ENCODE results near the gene MATN4.
"Not testable (repeated sequence)": the region's sequence is repeated elsewhere in the genome, so short reads cannot be mapped to it uniquely, and the experiment has no call there.

MATN4 gene

GRCh38 chr20:45308117-45308778 lies at the start of gene MATN4:
MATN4 (minus strand) TSS chr20:45308299; CDS start chr20:45305582, 2,717 bp downstream.
- Histone ChIP-seq H3K27ac (peak within 1 kb of the TSS in 1 of 21 experiments; percentile 30), H3K4me3 (no peak within 1 kb of the TSS)

DNA sequence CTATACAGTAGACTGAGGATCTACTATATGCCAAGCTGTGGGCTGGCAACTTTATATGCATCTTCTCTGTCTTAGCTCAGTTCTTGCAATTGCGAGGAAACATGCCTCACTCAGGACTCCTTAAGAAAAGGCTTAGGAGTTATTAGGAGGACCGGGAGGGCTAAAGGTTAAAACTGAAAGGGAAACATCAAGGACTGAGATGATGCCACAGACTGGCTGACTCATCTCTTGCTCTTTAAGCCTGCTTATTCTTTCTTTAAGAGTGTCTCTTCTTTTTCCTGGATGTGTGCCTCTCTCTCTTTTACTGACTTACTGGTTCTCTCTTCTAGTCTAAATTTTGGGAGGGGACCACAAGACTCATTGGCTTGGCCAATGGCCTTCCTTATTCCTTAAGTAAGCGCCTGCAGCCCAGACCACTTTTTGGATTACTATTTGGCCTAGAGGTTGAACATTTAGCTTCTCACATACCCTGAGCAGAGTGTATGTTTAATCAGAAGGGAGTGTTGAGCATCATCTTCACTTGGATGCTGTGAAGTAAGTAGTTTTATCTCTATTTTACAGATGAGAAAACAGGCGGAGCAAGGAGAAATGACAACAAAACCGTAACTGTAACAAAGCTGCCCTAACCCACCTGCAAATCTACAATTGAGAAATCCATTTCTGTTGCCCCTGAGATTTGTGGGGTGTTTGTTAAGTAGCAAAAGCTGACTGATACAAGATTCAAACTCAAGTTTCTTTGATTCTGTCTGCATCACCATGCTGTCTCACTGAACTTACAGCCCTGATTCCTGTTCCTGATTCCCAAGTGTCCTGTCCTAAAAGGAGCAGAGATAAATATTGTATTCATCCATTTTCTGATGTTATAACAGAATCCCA lies 47.3 kb upstream of the MATN4 start:
- no peak overlapping the region for H3K4me3 ChIP-seq
- peak overlapping the region in 6 of 21 experiments; percentile 7 to 46 (median 24) for H3K27ac ChIP-seq

- Histone ChIP-seq H3K4me3 (no peak overlapping the region), H3K27ac (peak overlapping the region in 4 of 21 experiments; percentile 7 to 24 (median 18))
These were observed 46.5 kb upstream of the MATN4 start for GRCh38 chr20:45354423-45355208.

GRCh38 chr20:45353746-45354145 lies 45.6 kb upstream of the MATN4 start:
- Histone ChIP-seq H3K4me3 (no peak overlapping the region), H3K27ac (no peak overlapping the region)

DNA sequence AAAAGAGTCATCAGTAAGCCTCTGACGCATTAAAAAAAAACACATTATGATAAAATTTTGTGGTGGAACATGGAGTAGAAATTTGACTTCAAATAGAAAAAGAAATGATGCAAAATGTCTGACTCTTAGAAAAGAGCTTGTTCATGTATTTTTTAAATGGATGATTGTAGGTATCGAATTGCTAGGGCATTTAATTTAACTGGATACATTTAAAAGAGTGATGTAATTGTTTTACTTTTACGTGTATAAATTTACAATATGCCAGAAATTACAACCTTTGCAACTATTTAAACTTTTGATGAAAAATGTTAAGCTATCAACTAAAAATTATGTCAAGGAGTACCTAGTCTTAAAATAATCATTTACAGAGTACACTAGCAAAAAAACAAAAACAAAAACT lies 44.6 kb upstream of the MATN4 start:
- Histone ChIP-seq H3K27ac (no peak overlapping the region), H3K4me3 (no peak overlapping the region)

GRCh38 chr20:45350795-45351194 lies 42.7 kb upstream of the MATN4 start:
- H3K4me3 ChIP-seq, H3K27ac ChIP-seq: not testable (repeated sequence)

GRCh38 chr20:45350217-45350616 lies 42.1 kb upstream of the MATN4 start:
- Histone ChIP-seq H3K27ac (no peak overlapping the region), H3K4me3 (no peak overlapping the region)

DNA sequence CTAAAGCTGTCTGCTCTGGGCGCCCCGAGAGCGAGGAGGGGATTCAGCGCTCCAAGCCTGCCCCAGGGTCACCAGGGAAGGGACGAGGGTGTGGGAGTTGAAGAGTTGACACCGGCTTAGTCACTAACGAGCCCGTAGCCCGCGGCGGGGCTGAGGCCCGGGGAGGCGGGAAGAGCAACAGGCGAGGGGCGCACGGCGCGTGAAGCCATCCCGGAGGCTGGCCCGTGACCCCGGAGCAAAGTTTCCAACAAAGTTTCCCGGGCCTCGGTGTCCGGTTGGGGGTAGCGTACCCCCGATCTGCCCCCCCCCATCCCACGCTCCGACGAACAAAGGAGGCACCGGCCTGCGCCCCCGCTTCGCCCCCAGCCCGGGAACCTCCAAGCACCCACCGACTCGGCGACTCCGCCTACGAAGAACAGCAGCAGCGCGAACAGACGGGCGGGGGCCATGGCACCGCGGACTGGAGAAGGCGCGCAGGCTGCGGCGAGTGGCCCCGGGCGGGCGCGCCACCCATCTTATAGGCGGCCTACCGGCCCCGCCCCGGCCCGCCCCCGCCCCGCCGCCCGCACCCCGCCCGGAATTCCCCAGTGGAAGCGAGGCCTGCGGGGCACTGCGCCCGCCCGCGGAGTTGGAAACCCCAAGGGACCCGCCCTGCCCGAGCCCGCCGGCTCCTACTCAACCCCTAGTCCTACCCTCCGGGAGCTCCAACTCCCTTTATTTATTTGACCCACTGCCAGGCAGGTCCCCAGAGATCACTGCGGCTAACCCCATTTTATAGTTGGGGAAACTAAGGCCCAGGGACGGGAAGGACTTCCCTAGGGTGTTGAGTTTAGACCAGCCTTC lies 40.1 kb upstream of the MATN4 start, which contains the start of gene SDC4:
TSS of gene SDC4 (minus strand) at position 489 of the 843 bp plus-strand sequence. CDS start at position 449, 40 bp downstream.
- H3K4me3 ChIP-seq, result peak within 1 kb of the TSS; percentile 57 to 83 (median 64)
- peak within 1 kb of the TSS; percentile 71 to 95 (median 90) for H3K27ac ChIP-seq

GRCh38 chr20:45347297-45347935 lies 39.3 kb upstream of the MATN4 start:
- peak overlapping the region; percentile 57 to 83 (median 64) for H3K4me3 ChIP-seq
- peak overlapping the region; percentile 71 to 95 (median 90) for H3K27ac ChIP-seq

DNA sequence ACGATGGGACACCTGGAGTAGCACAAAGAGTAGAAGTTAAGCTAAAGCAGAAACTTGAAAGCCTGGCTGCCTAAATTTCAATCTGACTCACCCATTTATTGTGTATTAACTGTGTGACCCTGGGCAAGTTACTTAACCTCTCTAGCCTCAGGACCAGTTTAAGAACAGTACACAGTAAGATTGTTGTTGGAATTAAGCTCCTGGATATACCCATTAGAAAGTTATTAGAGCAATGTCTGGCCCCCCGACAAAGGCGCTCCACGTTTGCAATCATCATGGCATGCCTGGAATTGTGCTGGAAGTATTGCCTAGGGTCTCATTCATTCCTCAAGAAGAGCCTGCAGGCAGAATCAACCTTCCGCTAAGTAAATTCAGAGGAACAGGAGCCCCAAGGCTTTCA lies 38.8 kb upstream of the MATN4 start:
- Histone ChIP-seq H3K4me3 (peak overlapping the region; percentile 57 to 83 (median 64)), H3K27ac (peak overlapping the region in 16 of 21 experiments; percentile 78 to 95 (median 93))

DNA sequence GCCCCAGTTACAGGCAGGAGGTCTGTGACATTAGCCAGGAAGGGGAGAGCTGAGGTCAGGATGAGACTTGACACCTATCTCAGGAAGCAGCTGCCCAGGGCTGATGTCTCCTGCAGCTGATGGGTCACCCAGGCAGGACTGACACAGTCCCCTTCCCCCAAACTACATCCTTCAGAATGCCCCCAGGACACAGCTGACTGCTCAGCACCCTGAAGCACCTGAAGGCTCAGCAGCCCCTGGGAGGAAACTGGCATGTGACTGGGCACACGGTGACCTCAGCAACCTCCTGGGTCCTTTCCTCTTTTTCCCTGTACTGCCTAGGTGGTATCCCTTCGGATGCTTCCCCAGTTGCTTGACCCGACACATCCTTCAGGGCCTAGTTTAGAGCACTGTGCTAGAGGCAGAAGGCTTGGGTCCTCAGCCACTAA lies 38.2 kb upstream of the MATN4 start:
- peak overlapping the region in 14 of 21 experiments; percentile 5 to 95 (median 93) for H3K27ac ChIP-seq
- peak overlapping the region; percentile 57 to 83 (median 64) for H3K4me3 ChIP-seq

DNA sequence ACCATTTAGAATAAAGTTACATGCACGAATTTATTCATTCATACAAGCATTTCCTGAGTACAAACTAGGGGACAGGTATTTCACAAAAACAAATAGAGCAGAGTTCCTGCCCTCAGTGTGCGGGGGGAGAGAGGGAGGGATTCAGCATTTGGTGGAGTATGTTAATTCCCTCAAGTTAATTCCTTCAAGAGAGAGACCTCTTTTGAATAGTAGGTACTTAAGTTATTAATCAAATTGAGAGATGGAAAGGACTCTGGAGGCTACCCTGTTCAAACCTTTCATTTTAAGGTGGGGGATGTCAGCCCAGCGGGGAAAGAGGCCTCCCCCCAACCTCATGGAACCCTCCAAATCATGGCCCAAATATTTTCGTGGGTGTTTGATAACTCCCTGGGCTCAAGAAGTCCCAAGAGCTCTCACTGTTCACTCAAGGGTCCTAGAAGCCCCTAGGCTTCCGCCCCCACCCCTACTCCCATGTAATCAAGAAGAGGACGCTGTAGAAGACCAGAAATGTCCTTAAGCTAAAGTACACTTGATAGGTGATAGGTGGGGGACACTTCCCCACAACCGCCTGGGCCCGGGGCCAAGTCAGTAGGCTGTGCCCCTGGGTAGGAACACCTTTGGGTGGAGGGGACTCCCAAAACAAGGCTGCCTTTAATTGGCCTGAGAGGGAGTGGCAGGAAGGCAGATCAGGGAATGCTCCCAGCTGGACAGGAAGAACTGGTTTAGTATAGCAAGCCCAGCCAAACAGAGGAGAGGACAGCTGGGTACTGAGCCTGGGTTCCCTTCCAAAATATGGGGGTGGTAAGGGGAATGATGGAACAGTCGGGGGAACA lies 37.2 kb upstream of the MATN4 start:
- peak overlapping the region in 4 of 7 experiments; percentile 3 to 77 (median 60) for H3K4me3 ChIP-seq
- H3K27ac ChIP-seq, result peak overlapping the region in 16 of 21 experiments; percentile 5 to 95 (median 84)

DNA sequence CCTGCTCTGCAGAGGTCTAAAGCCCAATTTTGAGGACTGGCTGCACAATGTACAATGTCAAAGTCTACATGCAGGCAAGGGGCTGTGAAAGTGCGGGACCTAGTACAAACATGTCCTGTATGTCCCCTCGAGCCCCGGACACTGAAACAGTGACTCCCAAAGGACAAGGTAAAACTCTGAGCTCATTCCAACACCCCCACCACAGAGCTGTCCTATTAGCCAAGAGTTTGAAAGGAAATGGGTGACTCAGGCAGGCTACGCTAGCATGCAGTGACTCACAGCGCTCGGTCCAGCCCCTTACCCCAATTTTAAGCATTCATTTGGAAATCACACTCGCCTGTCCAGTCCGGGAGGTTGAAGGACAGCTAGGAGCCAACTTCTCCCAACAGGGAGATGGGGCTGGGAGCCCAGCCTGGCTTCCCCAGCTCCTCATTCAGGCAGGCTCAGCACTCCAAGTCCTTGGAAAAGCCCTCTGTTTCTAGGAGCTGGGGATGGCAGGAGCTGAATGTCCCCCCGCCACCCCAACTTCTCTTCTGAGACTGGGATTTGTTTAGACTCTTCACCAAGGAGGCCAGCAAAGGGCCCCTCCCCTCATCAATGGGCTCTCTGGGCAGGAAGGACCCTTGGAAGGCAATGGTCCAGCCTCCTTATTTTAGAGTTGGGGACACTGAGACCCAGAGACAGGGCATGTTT lies 36.2 kb upstream of the MATN4 start:
- peak overlapping the region in 20 of 21 experiments; percentile 11 to 95 (median 76) for H3K27ac ChIP-seq
- peak overlapping the region in 3 of 7 experiments; percentile 0 to 77 (median 7) for H3K4me3 ChIP-seq

- Histone ChIP-seq H3K4me3 (peak overlapping the region in 2 of 7 experiments; percentile 7 to 77), H3K27ac (peak overlapping the region in 18 of 21 experiments; percentile 7 to 95 (median 77))
These were observed 35.6 kb upstream of the MATN4 start for GRCh38 chr20:45343532-45344167.

DNA sequence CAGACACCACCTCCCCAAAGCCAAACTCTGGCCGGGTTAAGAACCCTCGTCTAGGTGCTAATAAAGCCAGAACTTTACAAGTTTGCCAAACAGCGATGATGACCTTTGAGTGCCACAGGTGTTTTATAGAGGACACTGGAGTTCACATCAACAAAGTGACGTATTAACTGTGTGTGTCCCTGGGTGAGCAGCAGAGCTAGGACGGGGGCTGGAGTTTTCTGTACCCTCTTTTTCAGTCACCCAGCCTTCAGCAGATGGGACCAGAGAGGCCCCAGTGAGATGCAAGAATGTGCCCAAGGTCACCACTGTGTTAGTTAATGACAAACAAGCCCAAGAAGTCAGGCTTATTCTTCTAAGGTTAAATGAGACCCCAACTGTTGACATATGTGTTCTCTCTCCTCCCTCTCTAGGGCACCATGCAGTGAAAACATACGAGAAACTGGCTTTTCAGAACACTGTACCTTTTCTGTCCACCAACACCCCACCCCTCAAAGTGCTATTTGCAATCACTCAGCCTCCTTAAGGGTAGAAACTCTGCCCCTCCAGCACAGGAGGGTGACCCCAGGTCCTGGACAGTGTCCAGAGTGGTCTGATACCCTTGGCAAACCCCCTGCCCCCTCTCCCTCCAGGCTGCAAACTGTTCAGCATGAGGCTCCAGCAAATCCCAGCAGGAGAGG lies 34.9 kb upstream of the MATN4 start:
- H3K27ac ChIP-seq, result peak overlapping the region in 16 of 21 experiments; percentile 7 to 95 (median 80)
- H3K4me3 ChIP-seq, result peak overlapping the region in 1 of 7 experiments; percentile 77
